GM12801 (cell line): ENCODE results near the gene CRACR2A.

Experiments
- TF ChIP-seq, protein P1 (sequence below): IDR thresholded peaks from one replicate; pipeline ENCODE4 v1.5.1; 2011; ENCODE audit warnings: control low read depth; ENCODE audit not compliant: insufficient read length; ENCODE audit errors: extremely low read depth

The CRACR2A gene

DNA sequence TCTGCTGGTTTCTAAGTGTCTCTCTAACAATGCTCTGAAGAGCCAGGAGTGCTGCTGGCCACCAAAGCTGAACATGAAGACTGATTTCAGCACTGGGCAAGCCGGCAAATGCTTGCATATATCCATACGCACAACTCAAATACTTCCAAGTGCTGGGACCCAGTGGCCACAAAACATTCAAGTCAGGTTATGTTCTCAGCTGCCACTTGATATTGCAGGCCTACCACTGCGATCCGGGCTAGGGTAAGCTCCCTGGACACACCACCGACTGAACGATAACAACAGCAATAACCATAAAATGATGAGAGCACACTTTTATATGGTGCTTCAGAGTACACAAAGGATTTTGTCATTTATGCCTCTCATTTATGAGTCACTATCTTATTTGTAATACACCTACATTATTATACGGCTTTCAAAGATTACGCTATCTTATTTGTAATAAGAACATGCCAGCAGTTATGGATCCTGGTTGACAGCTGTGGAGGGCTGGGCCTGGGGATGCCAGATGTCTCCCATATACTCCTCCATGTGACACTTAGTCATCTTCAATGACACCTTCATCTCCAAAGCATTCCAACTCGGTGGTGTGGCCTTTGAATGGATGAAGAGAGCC lies 35.5 kb downstream of the CRACR2A start:
- TF ChIP-seq, protein P1, sequence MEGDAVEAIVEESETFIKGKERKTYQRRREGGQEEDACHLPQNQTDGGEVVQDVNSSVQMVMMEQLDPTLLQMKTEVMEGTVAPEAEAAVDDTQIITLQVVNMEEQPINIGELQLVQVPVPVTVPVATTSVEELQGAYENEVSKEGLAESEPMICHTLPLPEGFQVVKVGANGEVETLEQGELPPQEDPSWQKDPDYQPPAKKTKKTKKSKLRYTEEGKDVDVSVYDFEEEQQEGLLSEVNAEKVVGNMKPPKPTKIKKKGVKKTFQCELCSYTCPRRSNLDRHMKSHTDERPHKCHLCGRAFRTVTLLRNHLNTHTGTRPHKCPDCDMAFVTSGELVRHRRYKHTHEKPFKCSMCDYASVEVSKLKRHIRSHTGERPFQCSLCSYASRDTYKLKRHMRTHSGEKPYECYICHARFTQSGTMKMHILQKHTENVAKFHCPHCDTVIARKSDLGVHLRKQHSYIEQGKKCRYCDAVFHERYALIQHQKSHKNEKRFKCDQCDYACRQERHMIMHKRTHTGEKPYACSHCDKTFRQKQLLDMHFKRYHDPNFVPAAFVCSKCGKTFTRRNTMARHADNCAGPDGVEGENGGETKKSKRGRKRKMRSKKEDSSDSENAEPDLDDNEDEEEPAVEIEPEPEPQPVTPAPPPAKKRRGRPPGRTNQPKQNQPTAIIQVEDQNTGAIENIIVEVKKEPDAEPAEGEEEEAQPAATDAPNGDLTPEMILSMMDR = no peak

DNA sequence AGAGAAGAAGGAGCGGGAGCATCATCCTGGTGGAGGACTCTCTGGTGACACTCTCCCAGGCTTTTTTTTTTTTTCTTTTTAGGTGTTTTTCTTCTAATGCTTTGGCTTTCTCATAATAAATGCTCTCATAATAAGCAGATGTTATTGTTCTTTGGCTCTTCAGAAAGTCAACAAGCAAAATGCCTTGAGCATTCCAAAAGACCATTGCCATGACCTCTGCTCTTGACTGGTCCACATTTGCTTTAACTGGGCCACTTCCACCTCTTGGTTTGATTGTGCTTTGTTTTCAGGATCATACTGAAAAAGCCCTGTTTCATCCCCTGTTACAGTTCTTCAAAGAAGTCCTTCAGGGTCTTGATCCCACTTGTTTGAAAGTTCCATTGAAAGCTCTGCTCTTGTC lies 36.9 kb downstream of the CRACR2A start:
- TF ChIP-seq, protein P1 = no peak

DNA sequence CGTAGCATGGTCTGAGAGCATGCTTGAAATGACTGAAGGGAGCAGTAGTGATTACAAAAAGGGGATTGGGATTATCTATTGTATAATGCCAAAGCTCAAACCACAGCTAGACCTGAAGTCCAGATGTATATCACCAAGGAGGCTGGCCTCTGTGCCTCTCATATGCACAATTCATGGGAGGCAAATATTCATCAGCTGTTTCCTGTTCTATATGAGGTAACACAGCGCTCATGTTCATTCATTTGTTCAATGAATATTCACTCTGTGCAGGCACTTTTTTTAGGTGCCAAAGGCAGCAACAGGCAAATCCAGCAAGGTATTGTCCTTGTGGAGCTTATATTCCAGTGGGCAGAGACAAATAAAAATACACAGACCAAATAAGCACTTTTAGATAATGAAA lies 39.0 kb downstream of the CRACR2A start:
- TF ChIP-seq, protein P1 = no peak

DNA sequence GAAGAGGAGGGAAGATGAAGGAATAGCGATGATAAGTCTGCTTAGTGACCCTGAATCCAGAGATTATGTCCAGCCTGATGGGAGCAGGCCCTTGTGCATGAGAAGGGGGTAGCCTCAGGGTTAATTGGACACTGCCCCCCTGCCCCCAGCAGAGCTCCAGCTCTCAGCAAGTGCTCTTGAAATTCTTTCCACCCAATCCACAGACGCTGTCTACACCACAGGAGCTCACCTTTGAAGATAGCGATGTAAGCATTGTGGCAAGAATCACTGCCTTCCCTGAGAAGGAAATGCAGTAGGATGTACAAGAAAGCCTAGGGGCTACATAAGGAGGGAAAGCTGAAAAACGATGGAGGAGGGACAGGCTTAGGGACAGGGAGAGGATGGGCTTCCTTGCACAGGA lies 39.4 kb downstream of the CRACR2A start:
- TF ChIP-seq, protein P1 = no peak

DNA sequence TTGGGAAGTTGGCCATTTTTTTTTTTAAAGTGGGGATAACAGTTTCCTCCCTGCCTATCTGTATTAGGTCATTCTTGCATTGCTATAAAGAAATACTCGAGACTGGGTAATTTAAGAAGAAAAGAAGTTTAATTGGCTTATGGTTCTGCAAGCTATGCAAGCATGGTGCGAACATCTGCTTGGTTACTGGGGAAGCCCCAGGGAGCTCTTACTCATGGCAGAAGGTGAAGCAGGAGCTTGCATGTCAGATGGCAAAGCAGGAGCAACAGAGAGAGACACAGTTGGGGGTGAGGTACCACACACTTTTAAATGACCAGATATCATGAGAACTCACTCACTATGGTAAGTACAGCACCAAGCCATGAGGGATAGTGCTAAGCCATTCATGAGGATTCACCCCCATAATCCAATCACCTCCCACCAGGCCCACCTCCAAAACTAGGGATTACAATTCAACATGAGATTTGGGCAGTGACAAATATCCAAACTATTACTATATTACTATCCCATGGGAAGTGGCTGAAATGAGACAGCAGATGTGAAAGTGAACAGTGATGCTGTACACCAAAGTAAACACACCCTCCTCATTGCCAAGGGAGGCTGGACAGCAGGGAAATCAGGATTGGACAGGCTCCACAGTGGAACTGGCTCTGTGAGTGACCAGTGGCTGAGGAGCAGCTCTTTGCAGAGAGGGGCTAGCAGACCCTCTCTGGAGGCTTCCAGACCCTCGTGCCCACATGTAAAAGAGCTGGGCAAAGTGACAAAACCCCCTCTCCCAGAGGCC lies 40.5 kb downstream of the CRACR2A start:
- TF ChIP-seq, protein P1 = no peak

DNA sequence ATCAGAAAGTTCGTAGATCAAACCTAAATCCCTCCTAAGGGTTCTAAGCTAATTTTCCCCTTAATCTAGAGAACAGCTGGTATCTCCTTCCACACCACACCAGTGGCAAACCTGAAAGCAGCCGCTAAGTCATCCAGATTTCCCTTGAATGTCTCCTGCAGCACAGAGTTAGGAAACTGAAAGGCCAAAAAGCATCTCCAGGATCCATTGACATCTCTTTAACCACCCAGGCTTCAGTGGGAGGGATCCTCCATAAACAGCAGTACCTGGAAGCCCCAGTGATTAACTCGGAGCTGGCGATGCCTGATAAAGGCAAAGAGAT lies 47.6 kb downstream of the CRACR2A start:
- TF ChIP-seq, protein P1 = no peak

DNA sequence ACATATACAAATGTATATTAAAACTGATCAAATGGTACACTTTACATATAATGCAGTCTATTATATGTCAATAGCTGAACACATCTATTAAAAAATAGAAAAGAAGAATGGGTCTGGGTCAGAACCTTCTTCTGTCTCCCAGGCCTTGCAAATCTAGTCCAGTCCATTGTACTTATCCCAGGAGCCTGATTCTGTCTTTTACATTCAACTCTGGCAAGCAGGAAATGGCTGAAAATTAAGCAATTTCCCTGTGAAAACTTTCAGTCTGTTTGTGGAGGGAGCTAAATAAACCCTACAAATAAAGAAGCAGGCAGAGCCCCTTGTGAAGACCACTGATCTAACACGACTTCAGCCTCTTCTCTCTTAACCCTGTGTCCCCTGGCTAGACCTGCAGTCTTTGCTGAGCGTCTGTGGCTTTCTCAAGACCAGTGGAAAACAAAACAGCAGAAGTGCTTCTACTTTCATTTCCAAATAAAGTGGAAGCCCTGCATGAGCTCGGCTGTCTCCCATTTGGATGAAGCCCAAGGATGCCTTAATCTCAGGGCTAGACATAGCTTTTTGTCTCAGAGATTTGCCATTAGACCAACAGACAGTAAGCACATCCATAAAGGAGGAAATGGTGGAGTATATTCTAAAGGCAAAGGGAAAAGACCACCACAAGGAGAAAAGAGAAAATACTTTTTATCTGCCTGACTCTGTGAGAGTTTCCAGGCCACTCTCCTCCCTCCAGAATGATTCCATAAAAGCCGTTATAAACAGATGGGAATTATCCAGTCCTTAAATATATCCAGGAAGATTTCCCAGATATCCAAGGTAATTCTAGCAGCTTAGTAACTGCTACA lies 48.2 kb downstream of the CRACR2A start:
- TF ChIP-seq, protein P1 = no peak
